ENCODE measurements around the gene ZFR.

GRCh38 chr5:32420506-32420905 lies 24.0 kb downstream of the ZFR start:
- TF ChIP-seq CTCF (IDR thresholded peaks at IDR 0.05) = no peak
- no peak for TF ChIP-seq POLR2A (IDR thresholded peaks at IDR 0.05)
- TF ChIP-seq EP300 (IDR thresholded peaks at IDR 0.05) = no peak

Measured in ovary (tissue), 3 donors.